AG08396 (cell line): ENCODE measurements around the gene CDH11.
A peak's percentile ranks its signal among the peaks of the same experiment; 100 is the strongest.

Source experiments
- DNase-seq: peaks from one replicate; pipeline ENCODE4 v3.0.0; 2012; ENCODE audit warnings: low spot score, mixed read lengths

The CDH11 gene

DNA sequence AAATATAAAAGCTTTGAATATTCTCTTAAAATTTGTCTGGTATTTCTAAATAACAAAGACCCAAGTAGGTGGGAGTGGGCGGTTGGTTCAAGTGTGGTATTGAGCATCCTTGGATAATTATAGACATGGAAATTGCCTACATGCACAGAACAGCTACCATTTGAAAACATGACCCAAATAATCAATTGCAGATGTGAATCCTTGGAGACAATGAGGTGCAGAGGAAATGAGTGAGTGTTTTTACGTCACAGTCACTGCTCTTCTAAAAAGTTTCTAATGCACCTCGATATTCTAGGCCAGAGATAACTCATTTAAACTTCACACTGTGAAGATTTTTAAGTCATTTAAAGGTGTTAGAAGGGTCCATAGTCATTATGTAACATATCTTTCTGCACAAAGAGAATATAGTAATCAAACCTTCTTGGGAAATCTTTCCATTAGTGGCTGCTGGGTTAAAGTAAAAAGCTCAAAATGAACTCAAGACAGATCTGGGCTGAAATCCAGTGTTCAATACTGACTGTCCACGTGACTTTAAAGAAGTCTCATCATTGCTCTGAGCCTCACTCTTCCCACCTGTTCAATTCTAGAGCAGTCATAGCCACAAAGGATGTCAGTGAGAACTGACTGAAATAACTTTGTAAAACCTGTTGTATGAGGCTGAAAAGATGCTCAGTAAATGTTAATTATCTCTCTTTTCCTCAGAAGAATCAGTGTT is 144.5 kb downstream of the CDH11 start:
- DNase-seq: no peak

DNA sequence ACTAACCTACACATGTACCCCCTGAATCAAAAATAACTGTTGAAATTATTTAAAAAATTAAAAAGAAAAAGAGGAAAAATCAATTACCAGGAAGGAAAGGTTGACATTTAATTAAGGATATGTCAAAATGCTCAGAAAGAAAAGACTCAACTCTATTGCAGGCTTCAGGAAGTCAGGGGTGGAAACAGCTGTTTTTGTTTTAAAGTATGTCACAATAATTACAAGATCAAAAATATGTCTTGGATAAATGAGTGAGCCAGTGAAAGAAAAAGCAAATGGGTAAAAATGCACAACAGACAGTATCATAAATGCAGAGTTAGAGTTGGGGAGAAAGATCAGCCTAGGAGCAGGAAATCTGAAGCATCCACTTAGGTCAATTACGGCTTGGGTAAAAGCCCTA is 146.0 kb downstream of the CDH11 start:
- DNase-seq: no peak

DNA sequence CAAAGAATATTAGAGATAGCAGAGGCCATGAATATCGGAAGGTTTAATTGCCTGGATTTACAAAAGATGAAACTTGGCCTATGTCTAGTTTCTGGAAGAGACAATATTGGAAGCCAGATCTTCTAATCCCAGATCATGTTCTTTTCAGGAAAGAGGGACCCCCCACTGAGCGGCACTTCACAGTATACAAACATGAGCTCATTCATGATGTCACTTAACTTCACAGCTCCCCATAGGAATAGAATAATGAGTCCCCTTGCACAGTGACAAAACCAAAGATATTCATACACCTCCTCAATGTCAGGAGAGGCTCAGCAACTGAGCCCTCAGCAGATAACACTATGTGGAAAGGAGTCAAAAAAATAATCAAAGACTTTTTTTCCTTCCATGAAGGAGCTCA is 147.5 kb downstream of the CDH11 start:
- DNase-seq: no peak

DNA sequence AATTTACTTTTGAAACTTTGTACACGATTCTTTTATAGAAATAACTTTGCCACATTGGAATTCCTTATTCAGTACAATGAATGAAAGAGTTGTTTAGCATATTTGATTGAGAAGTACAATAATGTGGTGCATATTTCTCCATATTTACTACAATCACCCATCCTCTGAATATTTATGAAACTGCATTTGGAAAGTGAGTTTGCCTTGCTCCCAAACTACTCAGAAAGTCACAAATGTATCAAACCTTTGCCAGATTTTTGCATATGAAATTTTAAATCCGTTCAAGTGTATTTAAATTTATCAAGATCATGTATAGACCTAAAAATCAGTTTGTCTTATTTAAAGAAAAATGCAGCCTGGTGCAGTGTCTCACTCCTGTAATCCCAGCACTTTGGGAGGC is 148.7 kb downstream of the CDH11 start:
- DNase-seq: no peak

- no peak for DNase-seq
Observed at GRCh38 chr16:64971171-64971570, 150.7 kb downstream of the CDH11 start.

DNA sequence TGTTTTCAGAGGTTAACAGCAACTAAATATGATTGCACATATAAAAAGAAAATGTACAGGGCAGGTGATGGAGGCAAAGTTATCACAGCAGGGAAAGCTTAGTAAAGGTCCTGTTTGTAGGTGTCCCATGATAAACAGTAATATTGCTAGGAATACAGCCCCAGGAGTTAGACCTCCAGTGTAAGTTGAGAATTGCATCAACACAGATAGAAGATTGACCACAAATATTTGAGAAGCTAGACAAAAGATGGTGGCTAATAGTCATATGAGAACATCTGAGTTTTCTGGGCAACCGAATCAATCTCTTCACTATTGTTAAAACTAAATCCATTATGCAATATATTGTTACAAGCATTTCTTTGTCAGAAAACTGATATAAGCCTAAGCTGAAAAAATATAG is 152.6 kb downstream of the CDH11 start:
- no peak for DNase-seq

- no peak for DNase-seq
Observed at GRCh38 chr16:64968539-64968938, 153.3 kb downstream of the CDH11 start.

DNA sequence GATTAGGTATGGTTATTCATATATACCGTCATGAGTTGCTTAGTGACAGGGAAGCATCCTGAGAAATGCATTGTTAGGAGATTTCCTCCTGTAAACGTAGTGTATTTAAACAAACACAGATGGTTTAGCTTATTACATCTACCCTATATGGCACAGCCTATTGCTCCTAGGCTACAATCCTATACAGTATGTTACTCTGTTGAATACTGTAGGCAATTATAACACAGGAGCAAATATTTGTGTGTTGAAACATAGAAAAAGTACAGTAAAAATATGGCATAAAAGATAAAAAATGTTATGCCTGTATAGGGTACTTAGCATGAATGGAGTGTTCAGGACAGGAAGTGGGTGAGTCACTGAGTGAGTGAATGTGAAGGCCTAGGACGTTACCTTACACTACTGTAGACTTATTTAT is 157.7 kb downstream of the CDH11 start:
- DNase-seq: no peak

DNA sequence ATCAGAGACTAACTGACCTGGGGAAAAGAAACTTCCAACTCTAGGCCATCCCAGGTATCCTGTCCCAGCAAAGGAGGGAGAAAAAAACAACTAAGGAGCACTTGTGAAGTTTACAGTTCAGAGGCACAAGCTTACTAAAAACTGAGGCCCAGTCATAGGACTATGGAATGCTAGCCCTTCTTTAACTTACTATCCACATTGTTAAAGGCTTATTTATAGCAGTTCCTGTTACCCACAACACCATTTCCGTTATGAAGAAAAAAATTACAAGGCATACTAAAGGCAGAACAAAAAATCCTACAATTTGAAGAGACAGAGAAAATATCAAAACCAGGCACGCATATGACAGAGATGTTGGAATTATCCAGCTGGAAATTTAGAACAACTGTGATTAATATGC is 159.1 kb downstream of the CDH11 start:
- DNase-seq: no peak

GRCh38 chr16:64957246-64957645 is 164.6 kb downstream of the CDH11 start:
- no peak for DNase-seq

DNA sequence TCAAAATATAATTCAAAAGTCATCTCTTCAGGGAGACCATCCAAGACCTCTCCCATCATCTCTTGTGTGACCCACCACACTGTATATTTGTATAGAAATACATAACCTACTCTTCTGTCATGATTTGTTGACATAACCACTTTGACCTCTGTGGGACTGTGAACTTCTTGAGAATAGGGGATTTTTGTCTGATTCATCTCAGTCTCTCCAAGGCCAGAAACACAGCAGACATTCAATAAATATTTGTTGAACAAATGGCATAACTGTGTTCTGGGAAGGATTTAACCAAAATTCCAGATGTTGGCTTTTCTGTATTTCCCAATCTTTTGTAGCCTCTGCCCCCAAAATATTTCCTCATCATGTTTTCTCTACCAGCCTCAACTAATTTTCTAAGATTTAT is 169.7 kb downstream of the CDH11 start:
- DNase-seq: peak; percentile 40

DNA sequence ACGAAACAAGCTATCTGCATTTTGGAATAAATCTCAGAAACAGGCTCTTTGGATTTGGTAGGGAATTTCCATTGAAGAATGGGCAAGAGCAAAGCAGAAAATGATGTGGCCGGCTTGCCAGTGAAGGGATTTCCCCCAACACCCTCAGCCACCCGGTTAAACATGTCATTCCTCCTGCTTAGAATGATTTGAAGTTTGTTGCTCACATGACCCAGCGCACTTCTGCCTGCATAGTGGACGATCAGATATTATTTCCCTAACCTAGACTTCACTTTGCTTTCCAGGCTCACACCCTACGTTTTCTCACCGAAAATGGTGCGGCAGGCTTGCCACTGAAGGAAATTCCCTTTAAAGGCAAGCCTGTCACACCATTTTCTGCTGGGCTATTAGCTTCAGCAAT is 170.7 kb downstream of the CDH11 start:
- DNase-seq: no peak

DNA sequence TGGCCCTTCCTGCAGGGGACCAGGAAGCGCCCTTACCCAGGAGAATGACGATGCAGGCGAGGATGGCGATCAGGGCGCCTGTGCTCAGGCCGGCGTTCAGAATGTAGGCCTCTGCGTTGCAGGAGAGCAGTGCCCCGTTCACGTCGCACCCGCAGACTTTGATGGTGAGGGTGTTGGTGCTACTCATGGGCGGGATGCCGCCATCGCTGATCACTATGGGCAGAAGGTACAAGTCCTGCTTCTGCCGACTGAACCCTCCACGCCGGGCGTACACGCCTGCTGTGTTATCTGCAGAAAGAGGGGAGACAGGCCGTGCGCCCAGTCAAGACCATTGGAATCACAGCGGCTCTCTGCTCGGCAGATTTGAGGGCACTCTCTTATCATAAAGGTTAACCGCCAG is 171.1 kb downstream of the CDH11 start:
- DNase-seq: no peak

GRCh38 chr16:64950262-64950661 is 171.6 kb downstream of the CDH11 start:
- no peak for DNase-seq

GRCh38 chr16:64948056-64948455 is 173.8 kb downstream of the CDH11 start:
- no peak for DNase-seq

DNA sequence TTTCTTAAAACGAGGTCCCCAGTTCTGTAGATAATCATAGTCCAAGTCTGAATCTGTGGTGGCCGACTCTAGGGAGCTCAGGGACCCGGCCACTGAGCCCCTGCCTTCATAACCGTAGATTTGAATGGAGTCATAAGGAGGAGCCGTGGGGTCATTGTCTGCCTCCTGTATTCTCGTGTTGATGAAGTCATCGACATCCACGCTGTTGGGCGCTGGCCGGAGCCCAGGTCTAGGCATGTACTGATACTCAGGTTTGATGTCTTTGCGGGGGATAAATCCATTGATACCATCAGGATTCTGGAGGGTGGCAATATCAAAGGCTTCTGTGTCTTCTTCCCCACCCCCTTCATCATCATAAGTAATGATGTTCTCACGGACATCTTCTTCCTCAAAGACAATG is 174.2 kb downstream of the CDH11 start:
- DNase-seq: no peak

GRCh38 chr16:64933885-64934284 is 188.0 kb downstream of the CDH11 start:
- no peak for DNase-seq

- DNase-seq: no peak
Observed at GRCh38 chr16:64926476-64926875, 195.4 kb downstream of the CDH11 start.

DNA sequence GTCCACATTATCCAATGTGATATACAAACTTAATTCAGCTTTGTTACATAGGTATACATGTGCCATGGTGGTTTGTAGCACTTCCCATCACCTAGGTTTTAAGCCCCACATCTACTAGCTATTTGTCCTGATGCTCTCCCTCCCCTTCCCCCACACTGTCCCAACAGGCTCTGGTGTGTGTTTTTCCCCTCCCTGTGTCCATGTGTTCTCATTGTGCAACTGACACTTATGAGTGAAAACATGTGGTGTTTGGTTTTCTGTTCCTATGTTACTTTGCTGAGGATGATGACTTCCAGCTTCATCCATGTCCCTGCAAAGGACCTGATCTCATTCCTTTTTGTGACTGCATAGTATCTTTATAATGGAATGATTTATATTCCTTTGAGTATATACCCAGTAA is 196.7 kb downstream of the CDH11 start:
- no peak for DNase-seq

- no peak for DNase-seq
Observed at GRCh38 chr16:64924086-64924485, 197.8 kb downstream of the CDH11 start.

GRCh38 chr16:64919929-64920607 is 201.8 kb downstream of the CDH11 start:
- no peak for DNase-seq

DNA sequence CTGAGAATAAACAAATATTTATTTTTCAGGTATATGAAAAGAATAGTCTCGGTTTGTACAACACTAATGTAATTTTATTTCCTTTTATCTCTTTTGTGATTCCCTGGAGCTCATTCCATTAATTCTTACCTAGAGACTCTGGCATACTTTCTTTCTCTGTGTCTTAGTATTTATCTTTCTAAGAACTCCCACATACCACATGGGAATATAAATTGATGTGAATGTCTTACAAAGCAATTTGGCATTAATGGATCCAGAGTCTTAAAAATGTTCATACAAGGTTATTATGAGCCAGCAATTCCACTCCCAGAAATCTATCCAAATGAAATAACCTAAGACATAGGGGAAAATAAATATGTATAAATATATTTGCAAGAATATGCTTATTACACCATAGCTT is 202.7 kb downstream of the CDH11 start:
- no peak for DNase-seq

GRCh38 chr16:64916051-64916450 is 205.8 kb downstream of the CDH11 start:
- no peak for DNase-seq

GRCh38 chr16:64910356-64910755 is 211.5 kb downstream of the CDH11 start:
- peak; percentile 32 for DNase-seq
